ENCODE measurements around the gene SPEF2. TPM values are rescaled to one million over a fixed set of nuclear protein-coding genes. Genes with fewer than 3 reads are reported as not detected.

The SPEF2 gene
- total RNA-seq, 2 experiments from 2014 or later = 0.03 TPM; not detected in 1

DNA sequence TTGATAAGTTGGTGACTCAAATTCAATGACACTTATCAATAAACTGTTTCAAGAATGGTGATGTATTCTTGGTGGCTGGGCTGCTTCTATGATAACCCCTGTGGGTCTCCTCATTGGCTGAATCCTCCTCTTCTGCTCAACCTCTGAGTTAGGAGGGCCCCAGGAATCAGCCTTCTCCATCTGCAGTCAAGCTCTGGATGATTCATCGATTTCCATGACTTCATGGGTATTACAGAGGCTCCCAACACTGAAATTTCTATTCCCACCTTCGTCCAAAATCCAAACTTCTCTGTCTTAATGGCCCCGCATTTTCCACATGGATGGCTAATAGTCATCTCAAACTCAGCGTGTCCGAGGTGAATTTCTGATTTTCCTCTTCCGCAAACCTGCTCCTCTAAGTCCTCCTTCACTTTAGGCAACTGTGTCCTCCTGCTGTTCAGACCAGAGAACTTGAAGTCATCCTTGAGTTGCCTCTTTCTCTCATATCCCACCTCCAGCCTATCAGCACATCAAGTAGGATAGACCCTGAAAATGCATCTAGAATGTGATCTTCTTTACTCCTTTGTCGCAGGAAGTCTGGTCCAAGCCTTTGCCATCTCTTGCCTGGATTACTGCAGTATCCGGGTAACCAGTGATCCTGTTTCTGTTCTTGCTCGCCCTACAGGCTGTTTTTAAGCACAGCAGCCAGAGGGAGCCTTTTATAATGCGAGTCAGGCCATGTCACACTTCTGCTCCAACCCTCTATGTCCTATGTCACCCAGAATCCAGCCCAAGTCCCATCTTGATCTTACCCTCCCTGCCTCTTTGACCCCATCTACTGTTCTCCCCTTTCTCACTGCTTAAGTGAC lies 197.7 kb downstream of the SPEF2 start:
- intact Hi-C loops (cut with micrococcal nuclease; ENCODE audit: unreplicated experiment) = no loop called here

GRCh38 chr5:35816881-35817521 lies 199.3 kb downstream of the SPEF2 start:
- Histone ChIP-seq H3K79me2 (ENCODE audit: insufficient read depth, low read depth, low read length) (no peaks in the 10 kb centered on the region), H3K4me1 (ENCODE audit: insufficient read depth, low read length, poor library complexity, severe bottlenecking) (peaks cover 6% of the 10 kb centered on the region), H3K9me2 (ENCODE audit: insufficient read depth, low read length) (no peaks in the 10 kb centered on the region; the same call in 1 of the 2 replicates), H3K4me3 (ENCODE audit: low read depth, low read length, poor library complexity, severe bottlenecking) (no peak overlapping the region), H2AFZ (ENCODE audit: low read length) (no peak overlapping the region), H3K4me2 (ENCODE audit: low read length) (no peak overlapping the region), H4K20me1 (ENCODE audit: insufficient read depth, low read length) (no peaks in the 10 kb centered on the region), H3K27ac (ENCODE audit: low read depth, low read length, poor library complexity, severe bottlenecking) (no peak overlapping the region), H3K9me3 (ENCODE audit: low read length) (no peaks in the 10 kb centered on the region), H3K36me3 (ENCODE audit: insufficient read depth, low read length) (no peaks in the 10 kb centered on the region)
- TF ChIP-seq, protein P1, sequence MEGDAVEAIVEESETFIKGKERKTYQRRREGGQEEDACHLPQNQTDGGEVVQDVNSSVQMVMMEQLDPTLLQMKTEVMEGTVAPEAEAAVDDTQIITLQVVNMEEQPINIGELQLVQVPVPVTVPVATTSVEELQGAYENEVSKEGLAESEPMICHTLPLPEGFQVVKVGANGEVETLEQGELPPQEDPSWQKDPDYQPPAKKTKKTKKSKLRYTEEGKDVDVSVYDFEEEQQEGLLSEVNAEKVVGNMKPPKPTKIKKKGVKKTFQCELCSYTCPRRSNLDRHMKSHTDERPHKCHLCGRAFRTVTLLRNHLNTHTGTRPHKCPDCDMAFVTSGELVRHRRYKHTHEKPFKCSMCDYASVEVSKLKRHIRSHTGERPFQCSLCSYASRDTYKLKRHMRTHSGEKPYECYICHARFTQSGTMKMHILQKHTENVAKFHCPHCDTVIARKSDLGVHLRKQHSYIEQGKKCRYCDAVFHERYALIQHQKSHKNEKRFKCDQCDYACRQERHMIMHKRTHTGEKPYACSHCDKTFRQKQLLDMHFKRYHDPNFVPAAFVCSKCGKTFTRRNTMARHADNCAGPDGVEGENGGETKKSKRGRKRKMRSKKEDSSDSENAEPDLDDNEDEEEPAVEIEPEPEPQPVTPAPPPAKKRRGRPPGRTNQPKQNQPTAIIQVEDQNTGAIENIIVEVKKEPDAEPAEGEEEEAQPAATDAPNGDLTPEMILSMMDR (conservative IDR thresholded peaks at IDR 0.05; ENCODE audit: low read length) = no peak
- TF ChIP-seq EZH2phosphoT487 (IDR thresholded peaks at IDR 0.05; ENCODE audit: borderline replicate concordance, low read depth, low read length) = no peak
- POLR2A ChIA-PET = interaction anchor here (0.6 kb wide), 1 partner anchor 143 kb away, joined by 5 read pairs; no protein-coding TSS in a partner anchor
- CTCF ChIA-PET (ENCODE audit: unreplicated experiment) = no interaction called here
- BruUV-seq (replicated peaks) = no TSS peak
- no peak for DNase-seq (ENCODE audit: low spot score)
- intact Hi-C loops (cut with micrococcal nuclease; ENCODE audit: unreplicated experiment) = no loop called here

More for the DNA sequence above, 197.7 kb downstream of the SPEF2 start:
- no TSS peak for BruUV-seq (replicated peaks)
- Histone ChIP-seq H3K79me2 (ENCODE audit: insufficient read depth, low read depth, low read length) (no peaks in the 10 kb centered on the region), H3K4me2 (ENCODE audit: low read length) (no peak overlapping the region), H4K20me1 (ENCODE audit: insufficient read depth, low read length) (no peaks in the 10 kb centered on the region), H2AFZ (ENCODE audit: low read length) (peak overlapping the region; percentile 54; the same call in 1 of the 2 replicates), H3K4me3 (ENCODE audit: low read depth, low read length, poor library complexity, severe bottlenecking) (no peak overlapping the region), H3K36me3 (ENCODE audit: insufficient read depth, low read length) (no peaks in the 10 kb centered on the region), H3K9me2 (ENCODE audit: insufficient read depth, low read length) (no peaks in the 10 kb centered on the region; the same call in 1 of the 2 replicates), H3K4me1 (ENCODE audit: insufficient read depth, low read length, poor library complexity, severe bottlenecking) (peaks cover 6% of the 10 kb centered on the region), H3K9me3 (ENCODE audit: low read length) (no peaks in the 10 kb centered on the region), H3K27ac (ENCODE audit: low read depth, low read length, poor library complexity, severe bottlenecking) (no peak overlapping the region)
- DNase-seq (ENCODE audit: low spot score) = peak; percentile 73
- TF ChIP-seq, protein P1 (conservative IDR thresholded peaks at IDR 0.05; ENCODE audit: low read length) = peak; percentile 88
- no peak for TF ChIP-seq EZH2phosphoT487 (IDR thresholded peaks at IDR 0.05; ENCODE audit: borderline replicate concordance, low read depth, low read length)
- ChIA-PET CTCF (ENCODE audit: unreplicated experiment) (no interaction called here), POLR2A (no interaction called here)
